ENCODE measurements around the gene PTK6.
"Not testable (repeated sequence)": the region's sequence is repeated elsewhere in the genome, so short reads cannot be mapped to it uniquely, and the experiment has no call there.

Gene PTK6

DNA sequence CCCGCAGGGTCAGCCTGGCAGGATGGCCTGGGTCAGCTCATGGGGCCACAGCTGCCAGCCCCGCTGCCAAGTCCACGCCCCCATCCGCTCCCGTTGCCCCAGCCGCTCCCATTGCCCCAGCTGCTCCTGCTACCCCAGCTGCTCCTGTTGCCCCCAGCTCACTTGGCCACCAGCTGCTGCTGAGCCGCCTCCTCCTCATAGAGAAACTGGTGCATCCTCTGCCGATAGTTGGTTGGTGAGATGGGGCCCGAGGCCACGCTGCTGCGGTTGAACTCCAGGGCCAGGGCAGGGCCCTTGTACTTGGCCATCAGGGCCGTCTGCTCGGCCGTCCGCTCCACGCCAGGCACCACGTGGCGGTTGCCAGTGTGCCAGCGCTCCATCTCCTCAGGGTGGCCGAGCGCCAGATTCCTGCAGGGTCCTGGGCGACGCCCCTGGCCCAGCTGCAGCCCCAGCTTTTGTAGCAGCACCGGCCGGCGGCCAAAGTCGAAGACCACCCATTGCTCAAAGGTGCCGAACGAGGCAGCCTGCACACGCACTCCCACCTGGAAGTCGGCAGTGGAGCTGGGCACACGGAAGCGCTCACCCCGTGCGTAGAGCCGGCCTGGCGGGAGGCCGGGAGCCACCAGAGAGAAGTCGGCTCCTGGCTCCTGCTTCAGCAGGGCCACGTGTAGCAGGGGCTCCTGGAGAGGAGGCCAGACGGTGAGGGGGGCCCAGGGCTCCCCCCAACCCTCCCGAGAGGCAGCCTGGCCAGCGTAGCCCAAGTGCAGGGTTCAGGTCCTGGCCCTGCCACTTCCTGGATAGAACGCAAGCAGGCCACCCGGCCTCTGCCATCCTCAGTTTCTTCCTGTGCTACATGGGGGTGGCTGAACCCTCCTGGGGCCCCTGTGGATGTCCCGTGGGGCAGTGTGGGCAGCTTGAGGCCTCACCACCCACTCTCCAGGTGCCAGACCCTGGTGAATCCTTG, 32.1 kb upstream of the PTK6 start:
- DNase-seq (ENCODE audit: low read depth): no peak

DNA sequence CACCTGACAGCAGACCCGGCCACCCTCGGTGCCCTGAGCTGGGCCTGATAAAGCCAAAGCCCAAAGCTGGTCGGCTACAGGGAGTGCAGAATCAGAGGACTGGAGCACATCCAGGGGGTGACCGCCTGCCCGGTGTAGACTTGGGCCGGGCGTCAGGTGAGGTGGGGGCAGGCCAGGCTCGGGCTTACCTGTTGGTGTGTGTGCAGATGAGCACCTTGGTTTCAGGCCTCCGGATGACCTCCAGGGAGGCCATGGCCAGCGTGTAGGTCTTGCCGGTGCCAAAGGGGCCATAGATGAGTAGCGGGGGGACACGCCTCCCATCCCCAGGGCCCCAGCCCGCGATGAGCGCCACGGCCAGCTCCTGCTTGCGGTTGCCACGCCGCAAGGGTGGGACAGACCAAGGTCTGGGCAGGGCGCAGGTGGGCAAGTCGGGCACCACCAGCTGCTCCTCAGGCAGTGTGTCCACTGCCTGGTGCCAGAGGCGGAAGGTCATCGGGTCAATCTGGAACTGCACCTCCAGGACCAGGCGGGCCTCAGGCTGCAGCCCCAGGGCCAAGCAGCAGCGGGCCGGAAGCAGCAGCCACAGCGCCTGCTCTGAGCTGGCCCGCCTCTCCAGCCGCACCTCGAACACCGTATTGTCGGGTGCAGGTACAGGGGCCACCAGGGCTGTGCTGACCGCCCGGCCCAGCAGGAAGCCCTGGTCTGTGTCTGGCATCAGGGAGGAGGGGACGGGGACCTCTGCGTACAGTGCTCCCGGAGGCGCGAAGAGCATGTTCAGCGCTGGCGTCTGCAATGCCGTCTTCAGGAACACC, 31.2 kb upstream of the PTK6 start:
- no peak for DNase-seq (ENCODE audit: low read depth)

DNA sequence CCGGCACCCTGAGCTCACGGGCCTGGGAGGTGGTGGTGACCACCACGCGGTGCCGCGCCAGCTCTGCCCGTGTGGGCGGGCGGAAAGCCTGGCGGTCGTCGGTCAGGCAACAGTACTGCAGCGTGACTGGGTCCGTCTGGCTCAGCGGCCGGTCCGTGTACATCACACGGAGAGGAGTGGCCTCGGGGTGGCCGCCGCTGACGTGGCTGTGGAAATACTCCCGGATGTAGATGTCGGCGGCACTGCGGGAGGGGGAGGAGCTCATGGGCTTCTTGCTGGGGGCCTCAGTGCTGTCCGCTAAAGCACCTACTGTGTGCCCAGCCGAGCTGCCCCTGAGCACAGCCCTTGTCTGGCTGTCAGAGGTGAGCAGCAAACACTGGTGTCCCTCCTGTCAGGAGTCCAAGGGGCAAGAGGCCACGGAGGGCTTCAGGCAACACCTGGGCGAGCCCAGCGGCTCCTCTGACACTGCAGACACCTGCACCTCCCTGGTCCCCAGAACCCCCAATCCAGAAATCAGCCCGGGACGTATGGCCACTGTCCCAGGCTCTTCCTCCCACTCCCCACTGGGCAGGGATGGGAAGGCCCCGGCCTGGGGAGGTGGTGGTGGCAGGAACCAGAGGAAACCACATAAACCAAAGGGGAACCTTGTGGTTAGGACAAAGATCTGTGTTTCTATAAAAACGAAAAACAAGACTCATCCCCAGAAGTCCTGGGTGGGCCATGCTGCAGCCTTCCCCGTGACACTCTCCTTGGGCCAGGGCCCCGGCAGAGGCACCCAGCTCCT, 30.4 kb upstream of the PTK6 start:
- DNase-seq (ENCODE audit: low read depth): no peak

DNA sequence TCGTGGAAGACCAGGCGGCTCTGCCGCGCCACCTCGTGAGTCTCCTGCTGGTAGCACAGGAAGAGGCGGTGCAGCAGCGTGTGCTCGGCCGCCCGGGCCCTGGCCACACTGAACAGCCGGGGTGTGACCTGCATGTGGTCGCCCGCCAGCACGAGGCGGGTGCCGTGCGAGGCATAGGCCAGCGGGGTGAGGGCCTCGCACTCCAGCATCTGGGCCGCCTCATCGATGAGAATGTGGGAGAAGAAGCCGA, 29.9 kb upstream of the PTK6 start:
- DNase-seq (ENCODE audit: low read depth): no peak

- DNase-seq (ENCODE audit: low read depth): no peak
Measured at GRCh38 chr20:63566395-63567135, 29.4 kb upstream of the PTK6 start.

DNA sequence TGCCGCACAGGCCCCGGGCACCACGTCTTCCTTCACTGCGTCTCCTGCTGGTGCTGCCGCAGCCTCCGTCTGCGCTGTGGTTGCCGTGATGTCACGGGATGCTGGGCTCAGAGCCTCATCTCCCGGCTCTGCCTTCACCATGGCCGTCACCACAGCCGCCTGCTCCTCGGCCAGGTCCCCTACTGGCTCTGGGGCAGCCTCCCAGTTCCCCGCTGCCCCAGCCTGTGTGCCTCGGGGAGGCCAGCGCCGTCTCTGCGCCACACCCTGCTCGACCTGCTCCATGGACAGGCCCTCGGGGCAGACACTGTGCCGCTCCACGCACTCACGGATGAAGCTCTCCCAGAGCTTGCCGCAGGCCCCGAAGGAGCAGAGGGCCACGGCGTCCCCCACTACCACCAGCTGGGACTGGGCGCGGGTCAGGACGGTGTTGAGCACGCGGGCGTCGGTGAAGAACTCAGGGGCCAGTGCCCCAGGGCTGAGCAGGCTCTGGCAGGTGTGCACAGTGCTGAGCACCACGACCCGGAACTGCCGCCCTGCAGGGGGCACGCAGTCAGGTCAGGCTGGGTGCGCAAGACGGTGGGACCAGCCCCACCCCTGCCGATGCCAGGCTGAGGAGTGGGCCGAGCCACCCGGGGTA, 28.6 kb upstream of the PTK6 start:
- DNase-seq (ENCODE audit: low read depth): no peak

DNA sequence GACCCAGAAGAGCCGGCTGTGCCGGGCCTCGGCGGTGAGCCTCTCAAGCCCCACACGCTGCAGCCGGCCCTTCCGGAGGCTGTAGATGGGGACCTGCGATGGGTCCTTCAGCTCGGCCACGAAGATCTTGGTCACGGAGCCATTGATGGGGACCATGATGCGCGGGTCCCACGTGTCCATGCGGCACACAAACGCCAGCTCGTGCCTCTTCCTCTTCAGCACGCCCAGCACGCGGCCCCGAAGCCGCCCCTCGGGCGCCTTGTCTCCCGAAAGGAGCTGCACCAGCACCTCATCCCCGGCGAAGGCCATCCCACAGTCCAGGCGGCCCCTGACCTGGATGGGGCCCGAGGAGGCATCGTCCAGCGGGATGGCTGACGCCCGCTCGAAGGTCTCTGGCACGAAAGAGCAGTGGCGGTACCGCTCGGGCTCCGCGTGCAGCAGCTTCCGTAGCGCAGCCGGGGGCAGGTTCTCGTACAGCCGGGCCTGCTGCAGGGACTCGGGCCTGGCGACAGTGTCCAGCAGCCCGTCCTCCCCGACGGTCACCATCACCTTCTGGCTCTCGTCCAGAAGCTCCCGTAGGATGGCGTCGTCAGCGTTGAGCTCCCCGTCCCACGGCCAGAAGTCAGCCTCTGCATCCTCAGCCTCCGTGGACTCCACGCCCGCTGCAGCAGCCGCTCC, 28.0 kb upstream of the PTK6 start:
- no peak for DNase-seq (ENCODE audit: low read depth)

GRCh38 chr20:63564036-63564810, 27.0 kb upstream of the PTK6 start:
- no peak for DNase-seq (ENCODE audit: low read depth)

DNA sequence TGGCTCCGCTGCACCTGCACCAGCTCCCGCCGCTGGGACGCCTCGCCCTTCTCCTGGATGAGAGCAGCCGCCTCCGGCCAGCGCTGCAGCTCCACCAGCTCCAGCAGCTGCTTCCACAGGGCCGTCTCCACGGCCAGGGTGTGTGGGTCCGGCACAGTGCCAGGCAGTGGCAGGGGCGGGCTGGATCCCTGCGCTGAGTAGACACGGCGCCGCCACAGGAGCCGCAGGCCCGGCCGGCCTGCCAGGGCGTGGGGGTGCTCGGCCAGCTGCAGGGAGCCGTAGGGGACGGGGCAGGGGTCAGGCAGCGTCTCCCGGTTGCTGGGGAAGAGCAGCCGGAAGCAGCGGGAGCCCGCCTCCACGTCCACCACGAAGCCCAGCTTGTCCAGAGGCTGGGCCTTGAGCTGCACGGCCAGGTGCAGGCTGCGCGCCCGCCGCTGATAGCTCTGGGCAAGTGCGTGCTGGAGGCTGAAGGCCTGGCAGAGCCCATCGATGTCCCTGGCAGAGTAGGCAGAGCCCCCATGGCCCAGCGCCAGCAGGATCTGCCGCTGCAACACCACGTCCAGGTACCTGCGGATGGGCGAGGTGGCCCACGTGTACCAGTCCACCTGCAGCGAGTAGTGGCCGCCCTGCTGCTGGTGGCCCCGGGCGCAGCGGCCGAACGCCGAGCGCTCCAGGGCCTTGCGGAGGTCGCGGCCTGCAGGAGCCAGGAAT, 26.2 kb upstream of the PTK6 start:
- no peak for DNase-seq (ENCODE audit: low read depth)

- no peak for DNase-seq (ENCODE audit: low read depth)
Measured at GRCh38 chr20:63562461-63563224, 25.5 kb upstream of the PTK6 start.

DNA sequence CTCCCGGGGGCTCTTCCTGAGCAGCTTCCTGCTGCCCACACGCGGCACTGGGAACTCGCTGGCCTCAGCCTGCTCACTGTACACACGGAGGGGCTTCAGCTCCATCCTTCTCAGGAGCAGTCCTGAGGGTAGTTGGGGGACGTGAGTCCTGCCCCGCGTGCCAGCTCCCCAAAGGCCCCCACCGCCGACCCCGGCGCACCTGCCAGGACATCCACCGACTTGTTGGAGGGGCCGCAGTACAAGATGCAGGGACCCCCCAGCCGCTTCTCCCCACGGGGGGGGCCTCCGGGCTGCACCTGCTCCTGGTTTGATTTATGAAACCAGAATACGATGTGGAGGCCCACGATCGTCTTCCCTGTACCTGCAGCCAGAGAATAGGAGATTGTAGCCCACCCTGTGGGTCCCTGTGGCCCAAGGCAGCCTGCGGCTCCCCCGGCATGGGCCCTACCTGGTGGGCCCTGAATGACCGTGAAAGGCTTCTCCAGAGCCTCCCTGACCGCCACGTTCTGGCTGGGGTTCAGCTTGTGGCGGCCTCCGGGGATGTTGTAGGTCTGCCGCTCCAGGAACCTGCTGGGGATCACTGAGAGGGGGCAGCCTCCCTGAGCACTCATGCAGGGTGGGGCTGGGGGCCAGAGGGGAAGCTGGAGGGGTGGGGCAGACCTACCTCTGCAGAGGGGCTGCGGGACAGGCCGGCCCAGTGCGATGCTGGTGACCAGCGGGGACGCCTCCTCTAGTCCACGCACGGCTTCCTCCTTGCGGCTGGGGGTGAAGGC, 24.6 kb upstream of the PTK6 start:
- no peak for DNase-seq (ENCODE audit: low read depth)

GRCh38 chr20:63560856-63561609, 23.9 kb upstream of the PTK6 start:
- no peak for DNase-seq (ENCODE audit: low read depth)

DNA sequence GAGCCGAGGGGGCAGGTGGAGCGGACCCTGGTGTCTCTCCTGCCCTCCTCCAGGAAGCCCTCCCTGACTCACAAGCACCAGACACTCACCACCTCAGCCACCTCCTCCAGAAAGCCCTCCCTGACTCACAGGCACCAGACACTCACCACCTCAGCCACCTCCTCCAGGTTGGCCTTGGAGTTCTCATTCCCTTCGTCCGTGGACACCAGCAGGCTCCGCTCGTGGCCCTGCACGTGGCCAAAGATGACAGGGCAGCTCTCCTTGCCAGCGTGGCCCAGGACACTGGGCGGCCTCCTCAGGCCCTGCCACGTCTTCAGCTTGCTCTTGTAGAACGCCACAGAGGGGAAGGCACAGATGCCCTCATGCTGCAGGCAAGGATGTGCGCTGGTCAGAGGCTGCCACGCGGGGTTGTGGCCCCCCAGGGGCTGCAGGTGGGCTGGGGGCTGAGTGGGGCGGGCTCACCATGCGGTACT, 23.2 kb upstream of the PTK6 start:
- DNase-seq (ENCODE audit: low read depth): no peak

GRCh38 chr20:63559485-63560332, 22.5 kb upstream of the PTK6 start:
- not testable (repeated sequence) for DNase-seq (ENCODE audit: low read depth)

DNA sequence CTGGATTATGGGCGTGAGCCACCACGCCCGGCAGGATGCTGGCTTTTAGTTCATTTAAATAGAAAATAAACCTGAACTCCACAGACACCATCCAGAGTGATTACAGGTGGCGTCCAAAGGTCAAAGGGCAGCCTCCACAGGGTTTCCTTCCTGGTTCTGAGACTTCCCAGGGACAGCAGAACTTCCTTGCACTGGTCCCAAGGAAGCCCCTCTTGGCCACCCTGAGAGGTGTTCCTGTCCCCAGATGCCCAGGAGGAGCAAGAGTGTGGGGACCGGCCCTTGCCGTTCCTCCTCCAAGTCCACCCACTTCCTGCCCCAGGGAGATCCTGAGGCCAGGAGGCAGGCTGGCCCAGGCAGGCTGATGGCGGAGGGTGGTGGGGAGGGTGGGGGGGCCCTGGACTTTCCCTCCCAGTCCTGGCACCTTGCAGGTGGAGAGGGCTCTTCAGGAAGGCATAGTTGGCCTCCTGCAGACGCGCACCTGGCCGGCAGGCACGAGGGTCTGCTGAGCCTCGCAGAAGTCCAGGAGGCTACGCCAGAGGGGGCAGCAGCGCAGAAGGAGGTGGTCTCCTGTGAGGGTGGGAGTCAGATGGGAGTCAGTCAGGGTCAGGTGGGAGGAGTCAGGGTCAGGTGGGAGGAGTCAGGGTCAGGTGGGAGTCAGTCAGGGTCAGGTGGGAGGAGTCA, 21.8 kb upstream of the PTK6 start:
- DNase-seq (ENCODE audit: low read depth): no peak
